ENCODE measurements around the gene GPANK1. TPM values are rescaled to one million over a fixed set of nuclear protein-coding genes. Genes with fewer than 3 reads are reported as not detected.

Gene GPANK1
- total and polyA plus RNA-seq, 9 donors = 14.6 to 26.6 (median 17.7) TPM

- no peak for DNase-seq
- H3K27me3 ChIP-seq = no peaks in the 10 kb centered on the region
- WGBS, 3 donors = 0% methylated on average over 10 of the region's 10 CpGs
- intact Hi-C loops (cut with DNase I) = loop anchor here in 1 of 4 donors (2.0 kb wide), 1 partner anchor 26 kb away; the partner anchor contains the start of gene DDAH2
- H3K36me3 ChIP-seq = no peaks in the 10 kb centered on the region
- peak overlapping the region; percentile 87 to 99 for H3K27ac ChIP-seq
- H3K9me3 ChIP-seq = no peaks in the 10 kb centered on the region
- H3K4me3 ChIP-seq = peak overlapping the region; percentile 58
- H3K4me1 ChIP-seq (ENCODE audit: insufficient read depth) = peaks cover 11% of the 10 kb centered on the region
- no peak for TF ChIP-seq CTCF (IDR thresholded peaks at IDR 0.05)
- no peak for TF ChIP-seq EP300 (IDR thresholded peaks at IDR 0.05)
- no peak for TF ChIP-seq POLR2A (IDR thresholded peaks at IDR 0.05)
Measured at GRCh38 chr6:31702405-31702818, 37.6 kb upstream of the GPANK1 start.

- WGBS, 3 donors = 23 to 31% (median 23%) methylated on average over 7 of the region's 7 CpGs
- Histone ChIP-seq H3K27me3 (no peaks in the 10 kb centered on the region), H3K4me3 (peak overlapping the region; percentile 58), H3K9me3 (no peaks in the 10 kb centered on the region), H3K36me3 (no peaks in the 10 kb centered on the region), H3K27ac (peak overlapping the region; percentile 87 to 99), H3K4me1 (ENCODE audit: insufficient read depth) (peaks cover 11% of the 10 kb centered on the region)
- intact Hi-C loops (cut with DNase I) = loop anchor here in 1 of 4 donors (2.0 kb wide), 1 partner anchor 27 kb away; the partner anchor contains the start of gene DDAH2
- DNase-seq = peak in 1 of 5 donors; percentile 33
- TF ChIP-seq POLR2A (IDR thresholded peaks at IDR 0.05) (no peak), EP300 (IDR thresholded peaks at IDR 0.05) (no peak), CTCF (IDR thresholded peaks at IDR 0.05) (no peak)
Measured at GRCh38 chr6:31701666-31702404, 37.0 kb upstream of the GPANK1 start.

- H3K36me3 ChIP-seq = no peaks in the 10 kb centered on the region
- WGBS, 3 donors = 86 to 89% (median 87%) methylated on average over 5 of the region's 5 CpGs
- no peak overlapping the region for H3K4me3 ChIP-seq
- H3K27me3 ChIP-seq = no peaks in the 10 kb centered on the region
- TF ChIP-seq EP300 (IDR thresholded peaks at IDR 0.05) = no peak
- no peak for TF ChIP-seq CTCF (IDR thresholded peaks at IDR 0.05)
- no peak for TF ChIP-seq POLR2A (IDR thresholded peaks at IDR 0.05)
- H3K9me3 ChIP-seq = no peaks in the 10 kb centered on the region
- H3K4me1 ChIP-seq (ENCODE audit: insufficient read depth) = peaks cover 11% of the 10 kb centered on the region
- intact Hi-C loops (cut with DNase I) = no loop called here
- DNase-seq = no peak
- H3K27ac ChIP-seq = no peak overlapping the region
Measured at GRCh38 chr6:31700740-31701401, 36.1 kb upstream of the GPANK1 start.

- Histone ChIP-seq H3K4me1 (ENCODE audit: insufficient read depth) (peaks cover 8% of the 10 kb centered on the region), H3K4me3 (no peak overlapping the region), H3K36me3 (no peaks in the 10 kb centered on the region), H3K9me3 (no peaks in the 10 kb centered on the region), H3K27ac (no peak overlapping the region), H3K27me3 (no peaks in the 10 kb centered on the region)
- DNase-seq = no peak
- 44 to 50% (median 46%) methylated on average over 3 of the region's 3 CpGs for WGBS, 3 donors
- intact Hi-C loops (cut with DNase I) = no loop called here
- TF ChIP-seq POLR2A (IDR thresholded peaks at IDR 0.05) = no peak
- no peak for TF ChIP-seq CTCF (IDR thresholded peaks at IDR 0.05)
- TF ChIP-seq EP300 (IDR thresholded peaks at IDR 0.05) = no peak
Measured at GRCh38 chr6:31697555-31697954, 32.8 kb upstream of the GPANK1 start.

All from ovary (tissue), 9 donors.